Subcutaneous adipose tissue (tissue), 4 donors: ENCODE results near the gene UQCR10. TPM values are rescaled to one million over a fixed set of nuclear protein-coding genes. Genes with fewer than 3 reads are reported as not detected.

Experiments used
- total RNA-seq, 4 donors: library from RNA; depleted of rRNA; stranded (reverse); fragments of >200 nt; gene quantifications; one replicate each; pipeline ENCODE4 v1.1.0, GENCODE V29; 2016
- TF ChIP-seq, protein P1 (sequence below): fragments of 450-650 bp; IDR thresholded peaks from one replicate; pipeline ENCODE4 v1.5.1; 2016; ENCODE audit warnings: low read depth, mild to moderate bottlenecking, control low read depth, antibody characterized with exemption, moderate library complexity

The UQCR10 gene
- total RNA-seq, 4 donors from 2014 or later: 45.1 to 83.5 (median 66.0) TPM

DNA sequence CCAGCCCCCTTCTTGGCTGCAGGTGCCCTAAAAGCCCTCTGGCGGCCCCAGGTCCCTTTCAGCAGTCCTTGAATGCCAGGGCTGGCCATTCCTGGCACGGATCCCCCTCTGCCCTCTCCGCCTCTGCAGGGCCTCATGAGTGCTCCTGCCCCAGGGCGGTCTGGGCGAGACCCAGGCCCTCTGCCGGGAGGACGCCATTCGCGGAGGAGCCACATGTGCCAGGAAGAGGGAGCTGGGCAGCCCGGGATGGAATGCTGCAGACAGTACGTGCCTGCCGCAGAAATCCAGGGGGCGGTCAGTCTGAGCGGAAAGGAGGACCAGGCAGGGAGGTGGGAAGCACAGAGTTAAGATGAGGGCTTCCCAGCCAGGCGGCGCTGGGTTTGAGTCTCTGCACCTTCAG is 44.6 kb upstream of the UQCR10 start:
- TF ChIP-seq, protein P1, sequence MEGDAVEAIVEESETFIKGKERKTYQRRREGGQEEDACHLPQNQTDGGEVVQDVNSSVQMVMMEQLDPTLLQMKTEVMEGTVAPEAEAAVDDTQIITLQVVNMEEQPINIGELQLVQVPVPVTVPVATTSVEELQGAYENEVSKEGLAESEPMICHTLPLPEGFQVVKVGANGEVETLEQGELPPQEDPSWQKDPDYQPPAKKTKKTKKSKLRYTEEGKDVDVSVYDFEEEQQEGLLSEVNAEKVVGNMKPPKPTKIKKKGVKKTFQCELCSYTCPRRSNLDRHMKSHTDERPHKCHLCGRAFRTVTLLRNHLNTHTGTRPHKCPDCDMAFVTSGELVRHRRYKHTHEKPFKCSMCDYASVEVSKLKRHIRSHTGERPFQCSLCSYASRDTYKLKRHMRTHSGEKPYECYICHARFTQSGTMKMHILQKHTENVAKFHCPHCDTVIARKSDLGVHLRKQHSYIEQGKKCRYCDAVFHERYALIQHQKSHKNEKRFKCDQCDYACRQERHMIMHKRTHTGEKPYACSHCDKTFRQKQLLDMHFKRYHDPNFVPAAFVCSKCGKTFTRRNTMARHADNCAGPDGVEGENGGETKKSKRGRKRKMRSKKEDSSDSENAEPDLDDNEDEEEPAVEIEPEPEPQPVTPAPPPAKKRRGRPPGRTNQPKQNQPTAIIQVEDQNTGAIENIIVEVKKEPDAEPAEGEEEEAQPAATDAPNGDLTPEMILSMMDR: no peak

DNA sequence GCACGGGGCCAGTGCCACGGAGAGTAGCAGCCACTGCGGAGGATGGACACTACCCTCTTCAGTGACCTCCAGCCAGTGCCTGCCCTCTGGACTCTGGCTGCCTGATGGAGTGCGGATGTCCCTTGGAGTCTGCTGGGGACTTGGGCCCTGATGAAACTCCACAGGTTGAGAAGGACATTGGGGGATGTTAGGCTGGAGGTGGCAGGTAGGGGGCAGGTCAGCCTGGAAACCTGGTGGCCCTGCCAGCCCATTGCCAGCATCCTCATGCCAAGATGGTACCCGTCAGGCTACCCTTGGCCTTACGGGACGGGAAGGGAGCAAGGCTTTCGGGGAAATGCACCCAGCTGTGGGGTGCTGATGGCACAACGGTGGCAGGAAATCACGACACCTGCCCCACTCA is 43.4 kb upstream of the UQCR10 start:
- TF ChIP-seq, protein P1: no peak

DNA sequence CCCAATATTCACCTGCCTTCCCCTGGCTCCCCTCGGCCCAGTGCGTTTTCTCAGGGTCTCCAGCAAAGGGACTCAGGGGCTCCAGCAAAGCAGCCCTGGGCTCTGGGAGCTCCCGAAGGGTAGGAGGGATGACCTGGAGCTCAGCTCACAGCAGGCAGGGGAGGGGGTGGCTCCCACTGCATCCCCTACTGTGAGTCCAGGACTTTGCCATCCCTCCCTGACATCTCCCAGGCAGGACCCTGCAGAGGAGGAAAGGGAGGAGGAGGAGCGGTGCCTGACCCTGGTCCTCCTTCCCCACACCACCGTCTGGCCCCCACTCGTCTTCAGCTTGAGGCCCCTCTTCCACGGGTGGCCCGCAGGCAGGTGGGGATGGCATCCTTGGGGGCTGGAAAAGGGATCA is 42.3 kb upstream of the UQCR10 start:
- TF ChIP-seq, protein P1: no peak

DNA sequence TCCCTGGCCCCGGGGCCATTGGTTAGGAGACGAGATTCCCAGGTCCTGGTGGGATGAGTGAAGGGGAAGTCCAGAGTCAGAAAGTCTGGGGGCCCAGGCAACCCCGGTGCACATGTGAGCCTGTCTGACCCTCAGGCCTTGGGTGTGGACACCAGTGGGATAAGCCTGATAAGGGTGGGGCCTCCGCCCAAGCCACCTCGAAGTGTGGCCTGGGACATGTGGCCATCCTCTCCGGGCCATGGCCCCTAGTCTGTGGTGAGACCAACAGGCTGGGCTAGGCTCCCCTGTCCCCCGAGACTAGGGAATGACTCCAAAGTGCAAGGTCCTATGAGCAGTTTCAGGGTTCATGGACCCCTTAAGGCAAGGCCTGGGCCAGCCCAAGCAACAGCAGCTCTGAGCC is 41.1 kb upstream of the UQCR10 start:
- TF ChIP-seq, protein P1: no peak

DNA sequence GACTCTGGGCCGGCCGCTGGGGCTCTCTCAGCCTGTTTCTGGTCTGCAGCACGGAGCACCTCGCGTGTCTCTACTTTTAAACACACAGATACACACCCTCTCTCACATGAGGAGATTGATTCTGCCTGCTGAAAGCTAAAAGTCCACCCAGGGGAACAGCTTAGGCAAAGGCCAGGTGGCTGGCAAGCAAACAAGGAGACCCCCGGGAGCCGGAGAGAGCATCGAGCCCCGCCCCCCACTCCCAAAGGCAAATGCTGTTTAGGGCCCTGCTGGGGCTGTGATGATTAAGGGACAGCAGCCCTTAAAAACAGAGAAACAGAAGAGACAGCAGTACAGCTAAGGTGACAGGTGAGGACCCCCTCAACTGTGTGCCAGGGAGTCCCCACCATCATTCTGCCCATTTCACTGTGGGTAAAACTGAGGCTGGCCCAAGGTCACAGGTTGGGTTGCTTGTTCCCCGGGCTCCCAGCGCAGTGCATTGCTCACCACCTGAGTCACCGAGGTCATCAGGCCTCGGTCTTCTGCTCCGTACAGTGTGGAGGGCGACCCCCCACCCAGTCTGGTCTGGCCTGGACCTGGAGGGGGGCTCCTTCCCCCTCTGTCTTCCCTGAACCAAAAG is 40.5 kb upstream of the UQCR10 start:
- TF ChIP-seq, protein P1: no peak

DNA sequence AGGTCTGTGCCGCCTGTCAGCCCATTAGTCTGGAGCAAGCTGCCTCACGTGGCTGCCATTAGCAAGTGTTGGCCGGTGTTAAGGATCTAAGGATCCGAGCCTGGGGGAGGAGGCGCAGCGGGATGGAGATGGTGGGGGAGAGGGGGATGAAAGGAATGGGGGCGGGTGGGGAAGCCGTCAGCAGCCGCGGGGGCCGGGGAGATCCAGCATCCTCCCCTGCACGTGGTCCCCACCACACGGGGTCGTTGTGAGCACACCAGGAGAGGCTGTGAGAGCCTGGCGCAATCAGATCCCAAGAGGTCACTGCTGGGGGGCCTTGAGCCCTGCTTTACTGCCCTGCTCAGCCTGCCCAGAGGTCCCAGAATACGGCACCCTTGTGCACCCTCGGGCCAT is 40.0 kb upstream of the UQCR10 start:
- TF ChIP-seq, protein P1: no peak

DNA sequence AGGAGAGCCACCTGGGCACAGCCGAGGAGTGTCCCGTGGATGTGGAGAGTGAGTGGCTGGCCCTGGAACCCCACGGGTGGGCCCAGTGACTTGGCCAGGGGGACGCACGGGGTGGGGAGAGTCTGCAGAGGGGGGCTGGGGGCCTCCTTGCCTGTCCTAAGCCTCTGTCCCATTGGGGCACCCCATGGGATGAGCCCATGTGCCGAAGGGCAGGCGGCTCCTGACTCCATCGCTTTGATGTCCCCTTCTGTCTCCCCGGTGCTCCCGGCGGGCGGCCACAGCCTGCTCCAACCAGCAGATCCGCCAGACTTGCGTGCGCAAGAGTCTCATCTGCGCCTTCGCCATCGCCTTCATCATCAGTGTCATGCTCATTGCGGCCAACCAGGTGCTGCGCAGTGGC is 38.0 kb upstream of the UQCR10 start:
- TF ChIP-seq, protein P1: no peak
